GM13977 (cell line): Measurements from ENCODE around the gene AHRR.

ENCODE experiments used
- DNase-seq: peaks from one replicate; pipeline ENCODE4 v3.0.0; 2012; ENCODE audit warnings: low spot score
- in situ Hi-C: fragments of 300-500 bp; cut with MboI; formaldehyde crosslinking; loops from one replicate; pipeline ENCODE4 v1.12.0; 2022; ENCODE audit warnings: low sequenced_read_pairs, low pct_unique_long_range_greater_than_20kb, mixed read lengths, inconsistent platforms; ENCODE audit not compliant: unreplicated experiment
- TF ChIP-seq, protein P1 (sequence below): IDR thresholded peaks from 2 replicates; pipeline ENCODE4 v1.5.1; 2012; ENCODE audit warnings: mild to moderate bottlenecking, control low read depth; ENCODE audit not compliant: insufficient read depth; ENCODE audit errors: extremely low read depth, missing control alignments

Gene AHRR

DNA sequence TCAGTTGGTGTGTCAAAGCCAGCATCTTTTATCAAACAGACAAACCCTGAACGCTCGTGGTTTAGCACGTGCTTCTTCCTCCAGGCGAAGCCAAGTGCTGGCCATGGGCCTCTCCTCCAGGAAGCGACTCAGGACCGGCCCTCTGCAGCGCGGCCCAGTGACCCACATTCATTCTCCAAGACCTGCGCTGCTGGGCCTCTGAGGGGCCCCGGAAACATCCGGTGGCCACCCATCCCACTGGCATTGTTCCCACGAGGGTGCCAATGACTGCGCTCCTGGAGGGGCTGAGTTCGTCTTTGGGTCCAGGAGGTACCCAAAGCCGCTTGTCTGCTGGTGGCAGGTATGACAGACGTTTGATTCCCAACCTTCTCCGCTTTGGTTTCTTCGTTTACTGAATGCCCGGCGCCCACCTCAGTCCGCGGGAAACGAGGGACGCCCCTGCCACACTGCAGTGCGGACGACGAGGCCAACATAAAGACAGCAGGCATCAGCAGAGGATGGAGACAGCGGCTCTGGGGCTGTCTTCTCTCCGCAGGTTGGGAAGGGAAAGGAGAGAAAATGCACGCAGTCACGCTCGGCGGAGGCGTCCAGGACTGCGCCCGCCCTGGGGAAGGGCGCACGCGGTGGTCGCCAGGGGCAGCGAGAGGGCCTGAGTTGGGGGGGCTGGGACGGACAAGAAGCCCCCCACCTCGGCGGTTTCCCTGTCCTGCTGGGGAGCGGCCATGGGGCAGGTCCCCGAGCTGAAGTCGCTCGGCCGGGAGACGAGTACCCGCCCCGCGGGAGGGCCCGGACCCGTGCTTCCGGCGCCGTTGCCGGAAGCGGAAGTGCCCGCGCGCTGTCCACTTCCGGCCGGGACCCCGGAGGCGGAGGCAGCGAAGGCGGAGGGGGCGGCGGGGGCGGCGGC is 121.1 kb downstream of the AHRR start, which contains the start of gene EXOC3:
TSS of gene EXOC3 (plus strand) at position 842 of the 904 bp plus-strand sequence. CDS start 3,030 bp downstream, outside the sequence.
- in situ Hi-C loops = no loop called here
- peak; percentile 97 for DNase-seq
- TF ChIP-seq, protein P1, sequence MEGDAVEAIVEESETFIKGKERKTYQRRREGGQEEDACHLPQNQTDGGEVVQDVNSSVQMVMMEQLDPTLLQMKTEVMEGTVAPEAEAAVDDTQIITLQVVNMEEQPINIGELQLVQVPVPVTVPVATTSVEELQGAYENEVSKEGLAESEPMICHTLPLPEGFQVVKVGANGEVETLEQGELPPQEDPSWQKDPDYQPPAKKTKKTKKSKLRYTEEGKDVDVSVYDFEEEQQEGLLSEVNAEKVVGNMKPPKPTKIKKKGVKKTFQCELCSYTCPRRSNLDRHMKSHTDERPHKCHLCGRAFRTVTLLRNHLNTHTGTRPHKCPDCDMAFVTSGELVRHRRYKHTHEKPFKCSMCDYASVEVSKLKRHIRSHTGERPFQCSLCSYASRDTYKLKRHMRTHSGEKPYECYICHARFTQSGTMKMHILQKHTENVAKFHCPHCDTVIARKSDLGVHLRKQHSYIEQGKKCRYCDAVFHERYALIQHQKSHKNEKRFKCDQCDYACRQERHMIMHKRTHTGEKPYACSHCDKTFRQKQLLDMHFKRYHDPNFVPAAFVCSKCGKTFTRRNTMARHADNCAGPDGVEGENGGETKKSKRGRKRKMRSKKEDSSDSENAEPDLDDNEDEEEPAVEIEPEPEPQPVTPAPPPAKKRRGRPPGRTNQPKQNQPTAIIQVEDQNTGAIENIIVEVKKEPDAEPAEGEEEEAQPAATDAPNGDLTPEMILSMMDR = no peak

- DNase-seq = peak; percentile 70
- in situ Hi-C loops = no loop called here
- TF ChIP-seq, protein P1 = no peak
Observed at GRCh38 chr5:443239-444151, 122.0 kb downstream of the AHRR start.

DNA sequence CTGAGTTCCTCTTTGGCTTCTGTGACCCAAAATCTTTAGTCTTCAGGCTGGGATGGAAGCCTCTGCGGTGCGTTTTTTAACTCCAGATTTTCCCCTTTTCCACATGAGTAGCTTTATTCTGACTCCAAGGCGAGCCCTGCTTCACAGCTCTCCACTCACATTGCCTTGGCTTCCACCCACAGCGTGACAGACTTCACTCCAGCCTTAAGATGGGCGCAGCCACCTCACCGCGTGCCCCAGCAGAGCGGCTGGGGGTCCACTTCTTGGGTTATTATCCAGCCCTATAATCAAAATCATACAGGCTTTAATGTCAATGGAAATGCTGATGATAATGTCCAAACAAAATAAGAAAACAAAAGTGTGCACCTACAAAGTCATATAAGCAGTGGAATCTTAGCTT is 122.7 kb downstream of the AHRR start:
- in situ Hi-C loops = no loop called here
- TF ChIP-seq, protein P1 = no peak
- no peak for DNase-seq

DNA sequence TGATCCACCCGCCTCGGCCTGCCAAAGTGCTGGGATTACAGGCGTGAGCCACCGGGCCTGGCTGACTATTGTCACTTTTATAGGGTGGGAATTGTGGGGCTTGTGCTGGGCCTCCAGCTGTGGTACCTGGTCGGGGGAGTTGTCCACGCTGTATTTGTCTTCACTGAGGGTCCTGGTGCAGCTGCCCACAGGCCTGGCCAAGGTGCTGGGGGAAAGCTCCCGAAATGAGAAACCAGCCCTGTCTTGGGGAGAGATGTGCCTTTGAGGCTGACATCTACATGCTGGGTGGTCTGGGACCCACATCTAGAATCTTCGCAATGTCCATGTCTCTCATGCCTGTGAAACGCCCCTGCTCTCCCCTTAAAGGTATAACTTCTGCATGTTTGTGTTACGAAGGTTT is 124.1 kb downstream of the AHRR start:
- TF ChIP-seq, protein P1 = no peak
- in situ Hi-C loops = no loop called here
- DNase-seq = no peak

- in situ Hi-C loops = no loop called here
- TF ChIP-seq, protein P1 = no peak
- no peak for DNase-seq
Observed at GRCh38 chr5:446066-446882, 124.8 kb downstream of the AHRR start.

DNA sequence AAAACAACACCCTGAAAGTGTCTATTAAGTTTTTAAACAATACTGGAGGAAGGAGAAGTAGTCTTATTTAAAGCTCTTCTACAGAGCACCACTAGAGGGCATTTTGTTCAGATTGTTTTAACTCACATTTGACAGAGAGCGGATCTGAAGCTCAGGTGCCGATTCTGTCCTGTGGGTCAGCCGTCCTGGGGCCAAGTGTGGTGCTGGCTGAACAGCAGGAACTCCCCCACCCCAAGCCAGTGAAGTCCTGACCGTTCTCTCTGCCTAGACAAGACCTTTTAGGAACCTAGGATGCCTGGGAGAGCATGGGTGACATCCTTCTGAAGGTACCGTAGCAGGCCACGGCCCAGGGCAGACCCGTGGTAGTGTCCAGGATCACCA is 125.4 kb downstream of the AHRR start:
- DNase-seq = peak; percentile 78
- TF ChIP-seq, protein P1 = peak; percentile 65
- in situ Hi-C loops = no loop called here
